NCI-H2029 (cell line): ENCODE results near the gene CBX8.

Source experiments
- DNase-seq: peaks from one replicate; lab custom pipeline; 2025; lab: John Stamatoyannopoulos, UW

Gene CBX8

DNA sequence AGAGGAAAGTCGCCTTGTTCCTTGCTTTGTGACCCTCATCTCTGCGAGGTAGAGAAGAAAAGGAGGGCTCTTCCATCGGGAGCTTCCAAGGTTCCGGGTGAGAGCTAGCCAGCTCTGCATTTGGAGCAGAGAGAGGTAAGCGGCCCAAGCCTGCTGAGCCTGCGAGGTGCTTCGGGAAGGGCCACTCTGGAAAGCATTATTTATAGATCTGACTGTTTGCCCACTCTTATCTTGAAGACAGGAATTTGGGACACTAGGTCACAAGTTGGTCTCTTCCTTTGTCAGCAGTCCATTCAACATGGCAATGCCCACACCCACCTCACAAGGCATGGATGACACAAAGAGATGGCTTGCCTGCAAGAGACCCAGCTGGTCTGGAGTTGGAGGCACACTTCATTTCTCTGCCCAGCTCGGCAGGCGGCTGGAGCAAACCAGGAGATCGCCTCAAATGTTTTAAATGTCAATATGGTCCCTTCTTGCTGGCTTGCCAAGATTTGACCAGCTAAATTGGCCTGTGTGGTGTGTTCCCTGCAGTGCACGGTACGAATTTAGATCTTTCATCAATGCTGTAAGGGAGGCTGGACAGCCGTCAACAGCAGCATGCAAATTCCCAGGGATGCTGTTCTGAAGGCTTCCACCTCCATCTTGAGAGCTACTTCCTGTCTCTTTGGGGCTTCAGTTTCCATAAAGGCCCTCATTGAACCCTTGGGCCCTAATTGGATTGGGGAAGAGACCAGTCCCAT, 22.8 kb upstream of the CBX8 start:
- DNase-seq = no peak

DNA sequence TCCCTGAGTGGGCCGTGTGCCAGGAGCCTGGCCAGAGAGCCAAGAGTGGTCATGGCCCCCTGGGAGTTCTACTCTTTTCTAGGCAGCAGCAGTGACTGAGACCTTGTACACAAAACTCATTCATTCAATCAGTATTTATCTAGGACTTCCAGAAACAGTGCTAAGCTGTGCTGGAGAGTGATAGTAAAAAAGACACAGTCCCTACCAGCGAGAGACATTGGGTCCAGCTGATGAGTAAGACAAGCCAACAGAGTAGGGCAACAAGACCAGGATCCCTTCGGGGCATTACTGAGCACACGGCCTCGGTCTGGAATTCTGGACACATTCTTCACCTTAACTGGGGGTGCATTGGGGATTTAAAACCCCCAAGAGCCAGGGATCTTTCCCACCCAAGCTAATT, 22.2 kb upstream of the CBX8 start:
- DNase-seq = no peak

GRCh38 chr17:79818026-79818758, 21.3 kb upstream of the CBX8 start:
- DNase-seq = no peak

GRCh38 chr17:79815836-79816461, 19.1 kb upstream of the CBX8 start:
- no peak for DNase-seq

DNA sequence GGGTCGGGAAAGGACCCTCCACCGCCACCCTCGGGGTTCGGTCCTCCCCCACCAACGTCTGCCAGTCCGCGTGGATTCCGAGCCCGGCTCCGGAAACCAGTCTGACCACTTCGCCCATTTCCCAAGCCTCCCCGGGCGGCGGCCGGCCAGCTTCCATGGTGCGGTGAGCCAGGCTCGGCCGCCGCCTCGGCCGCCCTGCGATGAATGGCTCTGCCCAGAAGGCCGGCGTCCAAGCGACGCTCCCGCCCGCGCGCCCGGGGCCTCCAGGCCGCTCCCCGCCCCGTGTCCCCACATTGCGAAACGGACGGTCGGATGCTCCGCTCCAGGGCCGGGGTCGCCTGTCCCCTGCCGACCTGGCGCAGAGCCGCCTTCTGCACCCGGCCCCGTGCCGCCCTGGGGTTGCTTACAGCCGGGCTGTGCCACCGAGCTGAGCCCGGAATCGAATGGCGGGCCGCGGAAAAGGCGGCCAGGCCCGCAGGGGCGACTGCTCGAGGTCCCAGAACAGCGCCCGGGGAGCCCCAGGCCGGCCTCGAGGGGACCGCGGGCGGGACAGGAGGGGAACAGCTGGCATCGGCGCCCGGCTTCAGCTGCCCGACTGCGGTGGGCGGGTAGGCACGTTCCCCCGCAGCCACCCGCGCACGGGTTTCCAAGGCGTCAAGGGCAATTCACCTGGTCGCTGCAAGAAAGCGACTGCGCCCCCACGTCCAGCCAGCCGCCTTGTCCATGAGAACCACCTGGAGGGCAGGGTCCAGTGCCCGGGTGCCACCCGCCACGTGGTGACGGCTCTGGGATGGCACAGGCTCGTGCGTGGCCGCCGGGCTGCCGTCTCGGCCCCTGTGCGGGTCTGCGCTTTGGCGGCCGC, 18.3 kb upstream of the CBX8 start:
- DNase-seq = no peak

GRCh38 chr17:79814127-79814973, 17.5 kb upstream of the CBX8 start:
- no peak for DNase-seq

DNA sequence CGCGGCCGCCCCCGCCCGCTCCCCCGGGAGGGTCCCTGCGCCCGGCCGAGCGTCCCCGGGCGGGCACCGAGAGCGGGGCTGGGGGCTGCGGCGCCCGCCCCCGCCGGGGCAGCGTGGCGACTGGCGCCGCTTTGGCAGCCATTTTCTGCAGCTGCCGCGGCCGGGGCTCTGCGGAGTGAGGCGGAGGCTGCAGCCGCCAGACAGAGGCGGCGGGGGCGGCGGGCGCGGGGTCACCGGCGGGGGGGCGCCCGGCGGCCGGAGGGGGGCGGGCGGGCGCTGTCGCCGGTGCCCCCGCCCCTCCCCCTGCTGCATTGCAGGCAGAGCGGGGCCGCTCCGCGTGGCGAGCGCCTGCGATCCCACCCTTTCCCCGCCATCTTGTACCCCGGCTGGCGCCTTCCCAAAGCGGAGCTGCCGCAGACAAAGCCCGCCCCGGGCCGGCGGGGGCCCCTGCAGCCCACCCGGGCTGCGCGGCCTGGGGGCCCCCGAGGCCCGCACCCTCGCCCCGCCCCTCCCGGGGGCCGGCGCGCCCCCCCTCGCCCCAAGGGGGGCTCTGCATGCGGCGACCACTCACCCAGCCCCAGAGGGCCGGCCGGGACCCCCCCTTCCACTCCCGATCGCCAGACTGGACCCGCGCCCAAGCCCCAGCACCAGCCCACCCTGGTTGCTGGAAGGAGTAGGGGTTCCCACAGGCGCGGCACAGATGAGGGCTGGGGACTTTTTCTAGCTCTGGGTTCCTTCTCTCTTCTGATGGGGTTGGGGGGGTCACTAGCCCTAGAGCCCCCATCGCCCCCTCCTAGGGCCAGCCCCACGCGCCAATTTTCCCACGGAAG, 16.6 kb upstream of the CBX8 start:
- no peak for DNase-seq

GRCh38 chr17:79812353-79813258, 15.7 kb upstream of the CBX8 start:
- no peak for DNase-seq

- DNase-seq = no peak
Observed at GRCh38 chr17:79811868-79812352, 15.0 kb upstream of the CBX8 start.

DNA sequence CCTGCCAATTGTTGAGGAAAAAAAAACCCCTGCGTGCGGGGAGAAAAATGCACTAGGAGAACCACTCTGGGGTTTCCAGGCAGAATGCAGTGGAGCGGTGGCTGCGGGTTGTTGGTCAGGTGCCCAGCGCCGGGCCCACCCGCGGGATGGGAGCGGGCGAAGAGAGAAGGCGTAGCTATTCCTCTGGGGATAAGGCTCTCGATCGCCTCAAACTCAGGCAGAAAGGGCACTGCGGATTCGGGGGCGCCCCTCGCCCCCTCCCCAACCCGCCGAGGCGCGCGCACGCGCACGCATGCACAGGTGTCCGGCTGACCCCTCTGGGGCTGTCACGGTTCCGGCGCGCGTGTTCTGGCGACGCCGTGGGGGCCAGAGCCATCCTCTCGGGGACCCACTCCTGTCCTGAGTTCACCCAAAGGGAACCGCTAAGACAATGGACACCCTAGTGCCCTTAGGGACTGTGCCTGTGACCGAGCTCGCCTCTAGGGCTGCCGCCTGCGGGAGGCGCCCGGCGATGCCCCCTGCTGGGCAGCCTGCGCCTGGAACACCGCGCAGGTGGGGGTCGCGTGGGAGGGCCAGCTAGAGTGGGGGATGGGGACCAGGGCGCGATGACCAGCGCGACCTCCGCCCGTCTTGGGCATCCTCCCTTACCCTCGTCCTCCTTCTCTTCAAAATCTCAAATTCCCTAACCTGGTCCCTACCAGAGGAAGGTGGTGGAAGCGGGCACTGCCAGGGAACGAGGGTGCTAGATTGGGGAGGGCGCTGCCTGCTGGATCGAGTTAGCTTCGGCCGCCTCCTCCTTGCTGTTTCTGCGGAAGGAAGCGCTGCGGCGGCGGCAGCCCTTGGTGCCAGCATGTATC, 14.4 kb upstream of the CBX8 start:
- peak; percentile 77 for DNase-seq

DNA sequence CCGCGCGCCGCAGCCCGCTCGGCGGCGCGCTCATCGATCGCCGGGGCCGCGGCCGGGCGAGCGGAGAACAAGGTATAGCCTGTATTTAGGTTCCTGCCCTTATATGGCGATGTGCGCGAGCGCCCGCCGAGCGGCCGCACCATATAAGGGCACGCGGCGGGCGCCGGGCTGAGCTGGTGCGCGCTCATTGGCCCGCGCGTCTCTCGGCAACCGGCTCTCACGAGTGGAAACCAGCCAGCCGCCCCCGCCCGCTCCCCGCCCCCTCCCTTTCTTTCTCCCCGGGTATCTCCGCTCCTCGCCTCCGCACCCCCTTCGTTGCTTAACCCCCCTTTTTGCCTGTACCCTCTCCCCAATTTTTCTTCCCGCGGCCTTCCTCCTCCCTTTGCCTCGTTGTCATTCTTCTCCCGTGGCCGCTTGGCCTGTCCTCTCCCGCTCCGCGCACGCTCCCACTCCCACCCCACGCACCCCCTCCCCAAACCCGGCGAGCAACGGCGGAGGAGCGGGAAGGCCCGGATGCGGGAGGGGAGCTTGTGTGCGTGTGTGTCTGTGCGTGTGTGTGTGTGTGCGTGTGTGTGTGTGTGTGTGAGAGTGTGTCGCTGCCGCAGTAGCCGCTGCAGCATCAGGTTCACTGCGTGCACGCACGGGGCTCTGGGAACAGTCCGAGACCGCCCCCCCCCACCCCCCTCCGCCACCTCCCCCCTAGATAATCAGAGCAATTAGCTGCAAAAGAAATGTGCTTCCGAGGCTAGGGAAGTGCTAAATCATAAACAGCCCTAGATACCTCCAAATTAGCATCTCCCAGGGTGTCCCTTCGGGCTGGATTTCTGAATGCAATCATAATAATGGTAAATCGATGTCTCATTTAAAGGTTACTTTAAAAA, 13.5 kb upstream of the CBX8 start:
- peak; percentile 82 for DNase-seq

DNA sequence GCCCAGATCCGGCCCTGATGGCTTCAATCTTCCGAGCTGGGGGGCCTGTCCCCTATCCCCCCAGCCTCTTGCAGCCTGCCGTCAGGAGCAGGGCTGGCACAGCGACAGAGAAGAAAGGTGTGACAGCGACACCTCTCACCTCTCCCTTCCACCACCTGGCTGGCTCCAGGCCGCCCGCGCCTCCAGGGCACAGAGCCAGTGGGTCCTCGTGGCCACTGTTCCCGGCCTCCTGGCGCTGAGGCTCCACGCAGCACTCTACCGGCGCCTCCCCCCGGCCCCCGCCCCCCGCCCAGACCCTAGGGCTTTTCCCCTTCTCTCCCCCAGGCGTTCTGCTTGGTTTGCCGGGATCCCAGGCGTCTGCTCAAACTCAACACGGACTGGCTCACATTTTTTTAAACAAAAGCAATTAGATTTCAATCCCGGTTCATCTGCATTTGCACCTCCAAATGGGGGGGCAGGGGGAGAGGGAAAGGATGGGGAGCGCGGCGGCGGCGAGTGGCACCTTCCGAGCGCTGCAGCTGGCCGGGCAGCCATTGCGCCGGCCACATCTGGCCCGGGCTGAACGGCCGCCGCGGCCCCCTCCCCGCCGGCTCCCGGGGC, 12.8 kb upstream of the CBX8 start:
- peak; percentile 72 for DNase-seq

GRCh38 chr17:79808763-79809529, 12.1 kb upstream of the CBX8 start:
- DNase-seq = peak; percentile 61

GRCh38 chr17:79806863-79807720, 10.2 kb upstream of the CBX8 start:
- no peak for DNase-seq

GRCh38 chr17:79806446-79806760, 9.5 kb upstream of the CBX8 start:
- DNase-seq = no peak
